K562 (cell line): ENCODE data around the gene CDCA7. TPM values are rescaled to one million over a fixed set of nuclear protein-coding genes. Genes with fewer than 3 reads are reported as not detected.
"Not testable (repeated sequence)": the region's sequence is repeated elsewhere in the genome, so short reads cannot be mapped to it uniquely, and the experiment has no call there.

Source experiments
- ATAC-seq: fragments of 200-7000 bp; cut with Tn5 transposase; 3 replicates; pipeline ENCODE4 v1.9.1; 2020; ENCODE audit warnings: moderate library complexity
- BruUV-seq: library from RNA; stranded (reverse); fragments of 400-500 nt; replicated peaks from 2 replicates; lab custom pipeline; 2021; lab: Mats Ljungman, UMichigan
- CTCF ChIA-PET: fragments of 300-600 bp; formaldehyde crosslinking; extraction: SDS; loops from one replicate; lab custom pipeline; 2021; ENCODE audit warnings: low intra/inter-chr PET ratio; lab: Yijun Ruan, JAX
- POLR2A ChIA-PET: fragments of 300-600, 350-650 bp; sonication (Branson Sonifier 250); formaldehyde crosslinking; extraction: SDS; loops from one replicate; lab custom pipeline; 2021; ENCODE audit warnings: antibody characterized with exemption, inconsistent platforms; lab: Yijun Ruan, JAX
- DNase-seq, 4 experiments: peaks; one replicate each; pipeline versions ENCODE4 v3.0.0 to v3.0.0-alpha.2; 2011 to 2018; ENCODE audit warnings: low spot score in 3 of 4, mixed read lengths in 3 of 4; ENCODE audit errors: extremely low read depth in 1 of 4
- FAIRE-seq: peaks from 2 replicates; lab custom pipeline; 2011; peaks lifted over from hg19 to GRCh38; lab: Jason Lieb, UNC
- H2AFZ ChIP-seq: 2 replicates; pipeline ENCODE4 v1.6.0; 2011; ENCODE audit warnings: low read depth, low read length, control low read depth, inconsistent platforms
- H3K27ac ChIP-seq: fragments of 200-600 bp; 3 replicates; pipeline ENCODE4 v1.8.0; 2011; ENCODE audit warnings: low read depth, mild to moderate bottlenecking, control low read depth, inconsistent platforms, low read length, moderate library complexity, mixed read lengths; ENCODE audit errors: extremely low read depth
- H3K27me3 ChIP-seq, 2 experiments: fragments of 300-600 bp in 1 of 2; 2 replicates in 1 of 2; 3 replicates in 1 of 2; pipeline versions ENCODE4 v1.6.0 to v1.8.0; 2011; ENCODE audit warnings: inconsistent platforms in 2 of 2, low read length in 2 of 2, mild to moderate bottlenecking in 1 of 2, mixed read lengths in 1 of 2, moderate library complexity in 1 of 2; ENCODE audit not compliant: control insufficient read depth in 2 of 2, insufficient read depth in 2 of 2
- H3K36me3 ChIP-seq: fragments of 300-600 bp; 3 replicates; pipeline ENCODE4 v1.8.0; 2011; ENCODE audit warnings: mild to moderate bottlenecking, low read length, inconsistent platforms; ENCODE audit not compliant: control insufficient read depth, insufficient read depth
- H3K4me1 ChIP-seq, 2 experiments: fragments of 200-600 bp in 1 of 2; replicated peaks in 1 of 2; 2 replicates in 1 of 2; 3 replicates in 1 of 2; pipeline versions ENCODE4 v1.5.1 to v1.8.0; 2011; ENCODE audit warnings: inconsistent platforms in 2 of 2, low read length in 2 of 2, mild to moderate bottlenecking in 1 of 2, mixed read lengths in 1 of 2, moderate library complexity in 1 of 2; ENCODE audit not compliant: control insufficient read depth in 2 of 2, insufficient read depth in 2 of 2
- H3K4me2 ChIP-seq: 2 replicates; pipeline ENCODE4 v1.6.1; 2011; ENCODE audit warnings: low read length, control low read depth, inconsistent platforms, mixed read lengths; ENCODE audit not compliant: insufficient read depth
- H3K4me3 ChIP-seq: fragments of 200-600 bp; sonication (generic), shearing (Covaris generic); 2 replicates; pipeline ENCODE4 v1.5.1; 2016; ENCODE audit warnings: control low read depth, inconsistent platforms
- H3K79me2 ChIP-seq: fragments of 200-600 bp; 3 replicates; pipeline ENCODE4 v1.8.0; 2011; ENCODE audit warnings: low read length, inconsistent platforms; ENCODE audit not compliant: control insufficient read depth, insufficient read depth
- H3K9ac ChIP-seq, 2 experiments: 2 replicates each; pipeline versions ENCODE4 v1.6.0 to v1.6.1; 2011; ENCODE audit warnings: low read depth in 2 of 2, low read length in 2 of 2, control low read depth in 1 of 2, inconsistent platforms in 1 of 2, mild to moderate bottlenecking in 1 of 2, mixed read lengths in 1 of 2; ENCODE audit not compliant: insufficient read depth in 1 of 2
- H3K9me1 ChIP-seq: one replicate; pipeline ENCODE4 v1.6.0; 2011; ENCODE audit warnings: inconsistent platforms, mild to moderate bottlenecking, low read length, moderate library complexity; ENCODE audit not compliant: control insufficient read depth, insufficient read depth
- H3K9me3 ChIP-seq: replicated peaks from 2 replicates; pipeline ENCODE4 v1.5.1; 2011; ENCODE audit warnings: low read depth, low read length, inconsistent platforms; ENCODE audit not compliant: control insufficient read depth, insufficient read depth
- H4K20me1 ChIP-seq: replicated peaks from 2 replicates; pipeline ENCODE4 v1.6.1; 2011; ENCODE audit warnings: low read length, inconsistent platforms, mixed read lengths; ENCODE audit not compliant: control insufficient read depth, insufficient read depth
- BDP1 ChIP-seq: IDR thresholded peaks from 3 replicates; pipeline ENCODE4 v1.6.1; 2011; ENCODE audit not compliant: insufficient read length, insufficient read depth
- CTCFL ChIP-seq: IDR thresholded peaks from 2 replicates; pipeline ENCODE4 v1.6.1; 2011; ENCODE audit warnings: borderline replicate concordance, low read depth, mild to moderate bottlenecking, moderate library complexity, low read length; ENCODE audit not compliant: insufficient read depth, poor library complexity, severe bottlenecking
- SMARCA5 ChIP-seq: fragments of 450-650 bp; IDR thresholded peaks from 2 replicates; pipeline ENCODE4 v1.6.1; 2016
- SP2 ChIP-seq: IDR thresholded peaks from 2 replicates; pipeline ENCODE4 v1.6.1; 2011; ENCODE audit warnings: mild to moderate bottlenecking, low read depth, low read length, moderate library complexity; ENCODE audit not compliant: poor library complexity, severe bottlenecking; ENCODE audit errors: extremely low read depth
- SRSF1 ChIP-seq: fragments of 200-400 bp; formaldehyde crosslinking; IDR thresholded peaks from 2 replicates; pipeline ENCODE4 v1.6.1; 2017; ENCODE audit warnings: mild to moderate bottlenecking, low read depth, low read length, moderate library complexity
- SRSF9 ChIP-seq: fragments of 200-400 bp; formaldehyde crosslinking; IDR thresholded peaks from 2 replicates; pipeline ENCODE4 v1.6.1; 2017; ENCODE audit warnings: low read depth, low read length, borderline replicate concordance
- XRCC4 ChIP-seq: IDR thresholded peaks from one replicate; pipeline ENCODE4 v1.6.1; 2011; ENCODE audit not compliant: insufficient read depth, insufficient read length; ENCODE audit errors: extremely low read depth
- ZBTB43 ChIP-seq: sonication (generic); formaldehyde crosslinking; IDR thresholded peaks from 2 replicates; pipeline ENCODE4 v1.8.0; 2023; ENCODE audit warnings: mild to moderate bottlenecking, missing genetic modification reagents
- ZNF232 ChIP-seq: sonication (generic); formaldehyde crosslinking; IDR thresholded peaks from 2 replicates; pipeline ENCODE4 v1.8.0; 2022; ENCODE audit warnings: mild to moderate bottlenecking, missing genetic modification reagents
- ZNF699 ChIP-seq: fragments of 250-450 bp; sonication (Bioruptor Pico); IDR thresholded peaks from 2 replicates; pipeline ENCODE4 v1.8.0; 2021; ENCODE audit warnings: mild to moderate bottlenecking, moderate library complexity; ENCODE audit not compliant: insufficient replicate concordance
- WGBS: fragments of 100-300 bp; shearing (Covaris generic); methylation state at CpG from one replicate; pipeline ENCODE4 v1.1.6; 2016; ENCODE audit warnings: low coverage, mixed read lengths; ENCODE audit not compliant: insufficient coverage; ENCODE audit errors: missing lambda C conversion rate; 5-methylcytosine and 5-hydroxymethylcytosine counted together
- in situ Hi-C: fragments of 300-500 bp; cut with MboI; formaldehyde crosslinking; loops from 4 replicates; pipeline ENCODE4 v1.15.0; 2018; ENCODE audit warnings: inconsistent platforms, mixed read lengths
- intact Hi-C: fragments of 100-400 bp; cut with micrococcal nuclease; formaldehyde crosslinking; loops from 2 replicates; pipeline ENCODE4 v1.14.2; 2022
- polyA plus RNA-seq, 8 experiments: library from polyadenylated mRNA; depleted of rRNA in 4 of 8; stranded (reverse) in 5 of 8; unstranded in 3 of 8; fragments of >200 nt; fragmentation: Nextera tagmentation in 2 of 8; fragmentation: Illumina TruSeq in 1 of 8; extraction: Ambion mirVana in 2 of 8; extraction: Trizol in 1 of 8; gene quantifications; 2 replicates each; pipeline versions ENCODE4 v1.2.1 to v1.2.3, GENCODE V29; 2011 to 2014; ENCODE audit warnings: inconsistent platforms in 1 of 8, missing spikeins in 1 of 8
- total RNA-seq, 7 experiments: library from RNA; depleted of rRNA in 6 of 7; stranded (reverse); fragments of >200 nt in 6 of 7; fragmentation: Illumina TruSeq in 2 of 7; extraction: Trizol in 2 of 7; gene quantifications; 2 replicates each; pipeline versions ENCODE4 v1.2.1 to v1.2.3, GENCODE V29; 2011 to 2021; ENCODE audit warnings: low replicate concordance in 1 of 7

The CDCA7 gene
- total and polyA plus RNA-seq, 9 of the 15 experiments (the other 6 are each of a cell fraction or from before 2014, with no cell fraction given) = 28.5 to 122 (median 51.0) TPM

GRCh38 chr2:173374634-173375033 lies 20.0 kb downstream of the CDCA7 start:
- WGBS = 92% methylated on average over 3 of the region's 3 CpGs
- no peak for ATAC-seq
- Histone ChIP-seq H3K27me3 (no peaks in the 10 kb centered on the region), H2AFZ (no peak overlapping the region), H3K9ac (no peak overlapping the region), H3K27ac (no peak overlapping the region), H3K4me2 (no peak overlapping the region), H3K4me1 (no peaks in the 10 kb centered on the region), H3K9me1 (no peaks in the 10 kb centered on the region), H3K36me3 (peaks cover 26% of the 10 kb centered on the region; the same call in 2 of the 3 replicates), H4K20me1 (no peaks in the 10 kb centered on the region), H3K79me2 (no peaks in the 10 kb centered on the region), H3K9me3 (no peaks in the 10 kb centered on the region), H3K4me3 (no peak overlapping the region)
- in situ Hi-C loops (no loop called here), intact Hi-C loops (no loop called here)
- ChIA-PET POLR2A (interaction anchor here (1.4 kb wide), 1 partner anchor 15 kb away, joined by 5 read pairs; no protein-coding TSS in a partner anchor), CTCF (no interaction called here)
- no peak for DNase-seq
- FAIRE-seq = no peak
- no peak for TF ChIP-seq ZNF699 (CRISPR knock-in tag)
- no peak for TF ChIP-seq XRCC4
- no peak for TF ChIP-seq ZBTB43 (CRISPR knock-in tag)
- TF ChIP-seq SMARCA5 = no peak
- TF ChIP-seq CTCFL = no peak
- TF ChIP-seq SRSF9 = no peak
- no peak for TF ChIP-seq BDP1
- no peak for TF ChIP-seq SRSF1
- TF ChIP-seq ZNF232 = no peak
- no peak for TF ChIP-seq SP2
- no TSS peak for BruUV-seq

GRCh38 chr2:173385534-173385933 lies 30.9 kb downstream of the CDCA7 start:
- intact Hi-C loops = not testable (repeated sequence)

More at GRCh38 chr2:173385534-173385933, 30.9 kb downstream of the CDCA7 start:
- H4K20me1 ChIP-seq, H3K4me3 ChIP-seq, in situ Hi-C loops, CTCF ChIA-PET, H3K36me3 ChIP-seq, FAIRE-seq, H3K9me1 ChIP-seq, H2AFZ ChIP-seq, H3K4me1 ChIP-seq, H3K27ac ChIP-seq, BruUV-seq, H3K79me2 ChIP-seq, ATAC-seq, H3K9me3 ChIP-seq, H3K9ac ChIP-seq, DNase-seq, H3K4me2 ChIP-seq: not testable (repeated sequence)
- POLR2A ChIA-PET = interaction anchor here (0.6 kb wide), 1 partner anchor 341 kb away, joined by 3 read pairs; no protein-coding TSS in a partner anchor
- 42% methylated on average over 4 of the region's 4 CpGs for WGBS
- H3K27me3 ChIP-seq = peaks cover 8 to 20% of the 10 kb centered on the region in 2 experiments
